RWPE2 (cell line): ENCODE results near the gene KRTAP10-4.

Experiments used
- ATAC-seq: fragments of 200-7000 bp; cut with Tn5 transposase; 3 replicates; pipeline ENCODE4 v1.9.1; 2021; ENCODE audit warnings: low read depth
- DNase-seq: peaks from one replicate; pipeline ENCODE4 v3.0.0-alpha.2; 2020; ENCODE audit warnings: low spot score
- H3K27ac ChIP-seq: fragments of 450-650 bp; 2 replicates; pipeline ENCODE4 v1.5.1; 2017; ENCODE audit warnings: mild to moderate bottlenecking; ENCODE audit not compliant: poor library complexity, severe bottlenecking
- H3K27me3 ChIP-seq: fragments of 250-450 bp; sonication (Bioruptor Pico); 2 replicates; pipeline ENCODE4 v1.5.1; 2021; ENCODE audit warnings: mild to moderate bottlenecking, moderate library complexity; ENCODE audit not compliant: insufficient read depth, poor library complexity, severe bottlenecking
- H3K36me3 ChIP-seq: fragments of 250-450 bp; sonication (Bioruptor Pico); 2 replicates; pipeline ENCODE4 v1.5.1; 2020; ENCODE audit warnings: low read depth, mild to moderate bottlenecking, moderate library complexity
- H3K4me1 ChIP-seq: fragments of 250-450 bp; sonication (Bioruptor Pico); 2 replicates; pipeline ENCODE4 v1.5.1; 2021; ENCODE audit warnings: mild to moderate bottlenecking, moderate library complexity; ENCODE audit not compliant: insufficient read depth, poor library complexity, severe bottlenecking
- H3K4me3 ChIP-seq: fragments of 250-450 bp; sonication (Bioruptor Pico); 2 replicates; pipeline ENCODE4 v1.5.1; 2021; ENCODE audit warnings: mild to moderate bottlenecking, moderate library complexity; ENCODE audit not compliant: severe bottlenecking
- H3K9me3 ChIP-seq: fragments of 250-450 bp; sonication (Bioruptor Pico); 2 replicates; pipeline ENCODE4 v1.5.1; 2021; ENCODE audit warnings: mild to moderate bottlenecking, moderate library complexity; ENCODE audit not compliant: severe bottlenecking
- CTCF ChIP-seq: fragments of 450-650 bp; IDR thresholded peaks from one replicate; pipeline ENCODE4 v1.5.1; 2017; ENCODE audit warnings: mild to moderate bottlenecking, moderate library complexity; ENCODE audit not compliant: poor library complexity, severe bottlenecking

The KRTAP10-4 gene

GRCh38 chr21:44558695-44559094 lies 14.8 kb upstream of the KRTAP10-4 start, which contains the start of gene KRTAP10-3:
Gene KRTAP10-3 (minus strand): TSS chr21:44558795. CDS start chr21:44558715, 80 bp downstream.
- Histone ChIP-seq H3K27me3 (peaks cover 20% of the 10 kb centered on the region), H3K27ac (no peak within 1 kb of the TSS), H3K36me3 (no peaks in the 10 kb centered on the region), H3K9me3 (no peaks in the 10 kb centered on the region), H3K4me1 (no peaks in the 10 kb centered on the region), H3K4me3 (no peak within 1 kb of the TSS)
- ATAC-seq (no peak), DNase-seq (no peak)
- no peak for TF ChIP-seq CTCF

GRCh38 chr21:44564099-44564498 lies 9.4 kb upstream of the KRTAP10-4 start:
- Histone ChIP-seq H3K27me3 (peaks cover 5% of the 10 kb centered on the region), H3K9me3 (no peaks in the 10 kb centered on the region), H3K4me1 (no peaks in the 10 kb centered on the region), H3K27ac (no peak overlapping the region), H3K4me3 (no peak overlapping the region), H3K36me3 (no peaks in the 10 kb centered on the region)
- no peak for TF ChIP-seq CTCF
- ATAC-seq, result no peak
- no peak for DNase-seq

- no peak for ATAC-seq
- no peaks in the 10 kb centered on the region for H3K4me1 ChIP-seq
- no peaks in the 10 kb centered on the region for H3K36me3 ChIP-seq
- no peak for DNase-seq
- H3K4me3 ChIP-seq, result no peak overlapping the region
- H3K9me3 ChIP-seq, result no peaks in the 10 kb centered on the region
- no peak overlapping the region for H3K27ac ChIP-seq
- peaks cover 5% of the 10 kb centered on the region for H3K27me3 ChIP-seq
- no peak for TF ChIP-seq CTCF
Measured at GRCh38 chr21:44564886-44565598, 8.5 kb upstream of the KRTAP10-4 start.

- Histone ChIP-seq H3K36me3 (no peaks in the 10 kb centered on the region), H3K4me3 (no peak overlapping the region), H3K27ac (no peak overlapping the region), H3K4me1 (no peaks in the 10 kb centered on the region), H3K9me3 (peaks cover 2% of the 10 kb centered on the region), H3K27me3 (no peaks in the 10 kb centered on the region)
- no peak for DNase-seq
- ATAC-seq, result no peak
- TF ChIP-seq CTCF, result no peak
Measured at GRCh38 chr21:44566403-44566802, 7.1 kb upstream of the KRTAP10-4 start.

- Histone ChIP-seq H3K36me3 (no peaks in the 10 kb centered on the region), H3K27ac (no peak overlapping the region), H3K27me3 (no peaks in the 10 kb centered on the region), H3K4me3 (no peak overlapping the region), H3K4me1 (no peaks in the 10 kb centered on the region), H3K9me3 (peaks cover 2% of the 10 kb centered on the region)
- no peak for TF ChIP-seq CTCF
- DNase-seq (peak; percentile 51), ATAC-seq (no peak)
Measured at GRCh38 chr21:44567481-44568171, 5.9 kb upstream of the KRTAP10-4 start.
